GM18951 (cell line): Measurements from ENCODE around the gene EFEMP2.

Experiments
- POLR2A ChIP-seq: IDR thresholded peaks from 4 replicates; pipeline ENCODE4 v1.6.1; 2011; ENCODE audit warnings: mild to moderate bottlenecking; ENCODE audit not compliant: insufficient read length, insufficient read depth; ENCODE audit errors: extremely low read depth
- in situ Hi-C: fragments of 300-500 bp; cut with MboI; formaldehyde crosslinking; loops from one replicate; pipeline ENCODE4 v1.12.0; 2022; ENCODE audit warnings: low sequenced_read_pairs, mixed read lengths, inconsistent platforms; ENCODE audit not compliant: unreplicated experiment

The EFEMP2 gene

GRCh38 chr11:65817835-65818680 is 54.5 kb downstream of the EFEMP2 start:
- peak; percentile 10 for TF ChIP-seq POLR2A
- in situ Hi-C loops: no loop called here

DNA sequence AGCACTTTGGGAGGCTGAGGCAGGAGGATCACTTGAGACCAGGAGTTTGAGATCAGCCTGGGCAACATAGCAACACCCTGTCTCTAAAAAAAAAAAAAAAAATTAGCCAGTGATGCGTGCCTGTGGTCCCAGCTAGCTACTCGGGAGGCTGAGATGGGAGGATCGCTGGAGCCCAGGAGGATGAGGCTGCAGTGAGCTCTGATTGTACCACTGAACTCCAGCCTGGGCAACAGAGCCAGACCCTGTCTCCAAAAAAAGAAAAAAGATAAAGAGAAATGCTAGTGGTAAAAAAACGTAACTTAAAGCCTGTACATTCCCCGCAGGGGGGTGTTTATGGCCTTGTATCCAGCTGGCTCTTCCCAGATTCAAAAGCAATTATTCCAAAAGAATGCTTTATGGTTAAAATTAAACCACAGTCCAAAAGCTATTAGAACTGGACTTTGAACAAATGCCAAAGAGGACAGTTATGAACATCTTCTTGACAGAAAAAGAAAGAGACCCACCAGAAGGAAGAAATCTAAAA is 55.2 kb downstream of the EFEMP2 start:
- in situ Hi-C loops: no loop called here
- no peak for TF ChIP-seq POLR2A

GRCh38 chr11:65816696-65817095 is 55.9 kb downstream of the EFEMP2 start:
- TF ChIP-seq POLR2A: no peak
- in situ Hi-C loops: no loop called here
